MM.1S (cell line): ENCODE data around the gene FDPS.

Experiments used
- CTCF ChIP-seq: fragments of 300-600 bp; sonication (generic); IDR thresholded peaks from 2 replicates; pipeline ENCODE4 v1.5.1; 2016; ENCODE audit warnings: antibody characterized with exemption, low read length, mixed read lengths
- EZH2 ChIP-seq: fragments of 300-600 bp; sonication (generic); optimal IDR thresholded peaks from 2 replicates; pipeline ENCODE3; 2017; ENCODE audit warnings: low read depth, mild to moderate bottlenecking, antibody characterized with exemption, low read length, mixed read lengths
- EZH2phosphoT487 ChIP-seq: fragments of 300-600 bp; sonication (generic); IDR thresholded peaks from 2 replicates; pipeline ENCODE4 v1.6.1; 2018; ENCODE audit warnings: antibody characterized with exemption, low read length

- no peak for TF ChIP-seq CTCF
- no peak for TF ChIP-seq EZH2
- TF ChIP-seq EZH2phosphoT487: no peak
Observed at GRCh38 chr1:155319536-155319935, 10.9 kb downstream of the FDPS start.
